GM23338 (cell line): ENCODE data around the gene PRKAR1B. TPM values are rescaled to one million over a fixed set of nuclear protein-coding genes. Genes with fewer than 3 reads are reported as not detected.

Experiments used
- ATAC-seq: fragments of 200-7000 bp; cut with Tn5 transposase; 3 replicates; pipeline ENCODE4 v1.9.1; 2020
- DNase-seq: peaks from one replicate; pipeline ENCODE4 v3.0.0-alpha.2; 2015; ENCODE audit warnings: low spot score
- H2AFZ ChIP-seq: fragments of 200-600 bp; sonication (generic); 2 replicates; pipeline ENCODE4 v1.8.0; 2016; ENCODE audit warnings: antibody characterized with exemption, mild to moderate bottlenecking, moderate library complexity
- H3F3A ChIP-seq: fragments of 200-600 bp; sonication (generic); replicated peaks from 2 replicates; pipeline ENCODE4 v1.8.0; 2017; ENCODE audit warnings: antibody characterized with exemption, mixed run types, low read depth
- H3K27ac ChIP-seq: fragments of 200-600 bp; sonication (generic); 2 replicates; pipeline ENCODE4 v1.6.1; 2016; ENCODE audit warnings: low read depth
- H3K27me3 ChIP-seq: fragments of 200-600 bp; sonication (generic); 2 replicates; pipeline ENCODE4 v1.8.0; 2016; ENCODE audit warnings: mild to moderate bottlenecking, mixed run types, moderate library complexity; ENCODE audit not compliant: insufficient read depth
- H3K36me3 ChIP-seq: fragments of 200-600 bp; sonication (generic); 2 replicates; pipeline ENCODE4 v1.8.0; 2016; ENCODE audit warnings: mild to moderate bottlenecking; ENCODE audit not compliant: insufficient read depth
- H3K4me1 ChIP-seq: fragments of 200-600 bp; sonication (generic); 2 replicates; pipeline ENCODE4 v1.8.0; 2016; ENCODE audit warnings: mild to moderate bottlenecking, moderate library complexity; ENCODE audit not compliant: insufficient read depth
- H3K4me2 ChIP-seq: fragments of 200-600 bp; sonication (generic); 2 replicates; pipeline ENCODE4 v1.7.1; 2017; ENCODE audit warnings: mixed run types
- H3K4me3 ChIP-seq: fragments of 200-600 bp; sonication (generic); 2 replicates; pipeline ENCODE4 v1.6.1; 2016; ENCODE audit warnings: mixed run types
- H3K79me2 ChIP-seq: fragments of 200-600 bp; sonication (generic); replicated peaks from 2 replicates; pipeline ENCODE4 v1.8.0; 2017; ENCODE audit warnings: mild to moderate bottlenecking; ENCODE audit not compliant: insufficient read depth
- H3K9me2 ChIP-seq: fragments of 200-600 bp; sonication (generic); 2 replicates; pipeline ENCODE4 v1.8.0; 2017; ENCODE audit not compliant: insufficient read depth
- H4K20me1 ChIP-seq: fragments of 200-600 bp; sonication (generic); replicated peaks from 2 replicates; pipeline ENCODE4 v1.8.0; 2017; ENCODE audit warnings: mild to moderate bottlenecking; ENCODE audit not compliant: insufficient read depth
- H3K27ac Mint-ChIP-seq: 2 replicates; pipeline ENCODE4 v1.8.0; 2020; ENCODE audit warnings: inconsistent platforms, mild to moderate bottlenecking, moderate library complexity, mixed read lengths
- H3K27me3 Mint-ChIP-seq: 3 replicates; pipeline ENCODE4 v1.8.0; 2022; ENCODE audit warnings: low read depth, mild to moderate bottlenecking, moderate library complexity, mixed read lengths, inconsistent platforms; ENCODE audit not compliant: insufficient read depth, poor library complexity
- H3K36me3 Mint-ChIP-seq: 3 replicates; pipeline ENCODE4 v1.8.0; 2021; ENCODE audit warnings: low read depth, mild to moderate bottlenecking, inconsistent platforms, moderate library complexity, mixed read lengths
- H3K4me1 Mint-ChIP-seq: 3 replicates; pipeline ENCODE4 v1.8.0; 2020; ENCODE audit warnings: mild to moderate bottlenecking, inconsistent platforms, mixed read lengths
- H3K4me3 Mint-ChIP-seq: 3 replicates; pipeline ENCODE4 v1.8.0; 2021; ENCODE audit warnings: moderate library complexity, mild to moderate bottlenecking, inconsistent platforms, mixed read lengths
- H3K9me3 Mint-ChIP-seq: 3 replicates; pipeline ENCODE4 v1.8.0; 2020; ENCODE audit warnings: moderate library complexity, mild to moderate bottlenecking, inconsistent platforms, mixed read lengths
- CREB1 ChIP-seq: fragments of 250-450 bp; sonication (Bioruptor Pico); IDR thresholded peaks from 2 replicates; pipeline ENCODE4 v1.5.0; 2020; ENCODE audit warnings: low read depth, mild to moderate bottlenecking, moderate library complexity
- CTCF ChIP-seq, 2 experiments: fragments of 200-600 bp in 1 of 2; sonication (generic) in 1 of 2; conservative IDR thresholded peaks; 2 replicates each; pipeline versions ENCODE4 v1.5.1 to v1.6.1; 2016 to 2017; ENCODE audit warnings: antibody characterized with exemption in 2 of 2, low read depth in 2 of 2, mild to moderate bottlenecking in 2 of 2, moderate library complexity in 1 of 2
- ETS1 ChIP-seq: IDR thresholded peaks from 2 replicates; pipeline ENCODE4 v1.6.1; 2016; ENCODE audit warnings: antibody characterized with exemption
- EZH2 ChIP-seq: fragments of 200-600 bp; sonication (generic); IDR thresholded peaks from one replicate; pipeline ENCODE4 v1.8.0; 2017; ENCODE audit warnings: antibody characterized with exemption, mild to moderate bottlenecking, low read depth; ENCODE audit not compliant: unreplicated experiment
- EZH2phosphoT487 ChIP-seq: fragments of 200-600 bp; sonication (generic); IDR thresholded peaks from one replicate; pipeline ENCODE4 v1.8.1; 2018; ENCODE audit warnings: antibody characterized with exemption; ENCODE audit not compliant: unreplicated experiment
- JUNB ChIP-seq: IDR thresholded peaks from one replicate; pipeline ENCODE4 v1.6.1; 2016; ENCODE audit warnings: antibody characterized with exemption; ENCODE audit not compliant: unreplicated experiment
- NANOG ChIP-seq: IDR thresholded peaks from 2 replicates; pipeline ENCODE4 v1.6.1; 2016; ENCODE audit warnings: antibody characterized with exemption, borderline replicate concordance
- POLR2AphosphoS5 ChIP-seq: IDR thresholded peaks from 2 replicates; pipeline ENCODE4 v1.6.1; 2016; ENCODE audit warnings: antibody characterized with exemption, low read depth
- REST ChIP-seq: IDR thresholded peaks from one replicate; pipeline ENCODE4 v1.6.1; 2018; ENCODE audit warnings: antibody characterized with exemption; ENCODE audit not compliant: unreplicated experiment
- STAT1 ChIP-seq: IDR thresholded peaks from one replicate; pipeline ENCODE4 v1.6.1; 2016; ENCODE audit warnings: antibody characterized with exemption; ENCODE audit not compliant: unreplicated experiment
- ZNF114 ChIP-seq: fragments of 250-450 bp; sonication (Bioruptor Pico); IDR thresholded peaks from 2 replicates; pipeline ENCODE4 v1.5.0; 2020; ENCODE audit warnings: mild to moderate bottlenecking, moderate library complexity
- ZNF331 ChIP-seq: fragments of 250-450 bp; sonication (Bioruptor Pico); IDR thresholded peaks from 2 replicates; pipeline ENCODE4 v1.5.0; 2020; ENCODE audit warnings: low read depth, mild to moderate bottlenecking, moderate library complexity
- ZNF462 ChIP-seq: fragments of 250-450 bp; sonication (Bioruptor Pico); IDR thresholded peaks from 2 replicates; pipeline ENCODE4 v1.5.0; 2020; ENCODE audit warnings: mild to moderate bottlenecking, moderate library complexity
- polyA plus RNA-seq: library from polyadenylated mRNA; unstranded; fragments of >200 nt; fragmentation: Nextera tagmentation; extraction: Ambion mirVana; gene quantifications from 2 replicates; pipeline ENCODE4 v1.2.1, GENCODE V29; 2016
- total RNA-seq: library from RNA; depleted of rRNA; stranded (reverse); fragments of >200 nt; shearing (Covaris generic); gene quantifications from 2 replicates; pipeline ENCODE4 v1.2.3, GENCODE V29; 2014

Gene PRKAR1B
- total and polyA plus RNA-seq, 2 experiments from 2014 or later, result 35.7 to 36.7 TPM

GRCh38 chr7:594212-594913 lies 132.7 kb downstream of the PRKAR1B start:
- Histone ChIP-seq H3K79me2 (no peaks in the 10 kb centered on the region), H3K9me2 (no peaks in the 10 kb centered on the region), H2AFZ (no peak overlapping the region), H3F3A (no peaks in the 10 kb centered on the region), H3K27me3 (no peaks in the 10 kb centered on the region), H3K36me3 (no peaks in the 10 kb centered on the region), H3K27ac (no peak overlapping the region), H3K4me2 (no peak overlapping the region), H3K4me1 (no peaks in the 10 kb centered on the region), H4K20me1 (no peaks in the 10 kb centered on the region), H3K4me3 (no peak overlapping the region)
- no peak for ATAC-seq
- Mint-ChIP-seq H3K36me3 (peaks cover 17% of the 10 kb centered on the region), H3K27me3 (peaks cover 9% of the 10 kb centered on the region), H3K4me1 (no peaks in the 10 kb centered on the region), H3K4me3 (no peak overlapping the region), H3K27ac (0 out of 2 replicates have a peak overlapping the region, but pooled peaks have one; percentile 36), H3K9me3 (no peaks in the 10 kb centered on the region)
- no peak for DNase-seq
- TF ChIP-seq JUNB, result no peak
- TF ChIP-seq ETS1, result no peak
- no peak for TF ChIP-seq ZNF114
- TF ChIP-seq EZH2phosphoT487, result no peak
- TF ChIP-seq ZNF462 (CRISPR knock-in tag), result no peak
- no peak for TF ChIP-seq REST
- no peak for TF ChIP-seq CREB1 (CRISPR knock-in tag)
- no peak for TF ChIP-seq ZNF331 (CRISPR knock-in tag)
- TF ChIP-seq POLR2AphosphoS5, result no peak
- TF ChIP-seq EZH2, result no peak
- TF ChIP-seq STAT1, result no peak
- TF ChIP-seq NANOG, result no peak
- TF ChIP-seq CTCF (conservative IDR thresholded peaks at IDR 0.05; ENCODE audit: low read depth in 2 of 2), result no peak
